ENCODE results near the gene ORMDL1.

The ORMDL1 gene, protein sequence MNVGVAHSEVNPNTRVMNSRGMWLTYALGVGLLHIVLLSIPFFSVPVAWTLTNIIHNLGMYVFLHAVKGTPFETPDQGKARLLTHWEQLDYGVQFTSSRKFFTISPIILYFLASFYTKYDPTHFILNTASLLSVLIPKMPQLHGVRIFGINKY

GRCh38 chr2:189783927-189784867 lies at the start of gene ORMDL1, which contains the start of gene PMS1:
ORMDL1 (minus strand) TSS chr2:189784339; CDS start chr2:189782595, 1,744 bp downstream.
PMS1 (plus strand) TSS chr2:189784450; CDS start chr2:189791810, 7,360 bp downstream.
- H3K27ac ChIP-seq, result peak within 1 kb of the TSS; percentile 86
- DNase-seq (ENCODE audit: low read depth, low spot score), result peak; percentile 81

- no peak overlapping the region for H3K27ac ChIP-seq
- DNase-seq (ENCODE audit: low read depth, low spot score), result no peak
Observed at GRCh38 chr2:189830510-189830909, 46.4 kb upstream of the ORMDL1 start.

- DNase-seq (ENCODE audit: low read depth, low spot score), result no peak
Observed at GRCh38 chr2:189829102-189829833, 45.1 kb upstream of the ORMDL1 start.

GRCh38 chr2:189826039-189826438 lies 41.9 kb upstream of the ORMDL1 start:
- no peak overlapping the region for H3K27ac ChIP-seq
- DNase-seq (ENCODE audit: low read depth, low spot score), result no peak

More at GRCh38 chr2:189829102-189829833, 45.1 kb upstream of the ORMDL1 start:
- no peak overlapping the region for H3K27ac ChIP-seq

DNA sequence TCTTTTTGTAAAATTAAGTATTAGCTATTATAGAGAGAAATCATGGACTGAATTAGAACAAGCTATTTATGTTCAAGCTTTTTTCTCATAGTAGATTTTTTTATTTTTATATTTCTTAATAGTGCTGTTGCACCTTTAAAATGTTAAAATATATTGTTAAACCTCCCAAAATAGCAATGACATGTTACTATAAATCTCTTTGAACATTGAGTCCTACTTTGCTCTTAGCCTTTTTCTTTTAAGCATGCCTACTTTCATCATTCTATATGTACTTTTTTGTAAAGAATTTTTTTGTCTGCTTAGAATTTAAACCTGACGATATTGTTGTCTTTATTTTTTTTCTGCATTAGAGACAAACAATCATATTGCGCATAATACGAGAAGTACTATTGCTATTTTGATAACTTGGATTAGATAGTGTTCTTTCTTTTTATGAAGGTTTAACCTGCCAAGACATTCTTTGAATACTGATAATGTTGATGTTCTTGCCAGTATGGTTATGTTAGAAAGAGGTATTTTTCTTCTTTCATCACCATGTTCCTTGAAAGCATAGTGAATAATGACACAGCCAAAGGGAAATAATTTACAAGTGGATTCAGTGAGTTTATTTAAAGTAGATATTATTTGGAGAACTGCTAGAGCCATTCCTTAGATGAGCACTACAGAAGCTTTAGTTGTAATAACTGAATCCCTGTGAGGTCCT lies 40.7 kb upstream of the ORMDL1 start:
- no peak overlapping the region for H3K27ac ChIP-seq
- DNase-seq (ENCODE audit: low read depth, low spot score), result no peak

DNA sequence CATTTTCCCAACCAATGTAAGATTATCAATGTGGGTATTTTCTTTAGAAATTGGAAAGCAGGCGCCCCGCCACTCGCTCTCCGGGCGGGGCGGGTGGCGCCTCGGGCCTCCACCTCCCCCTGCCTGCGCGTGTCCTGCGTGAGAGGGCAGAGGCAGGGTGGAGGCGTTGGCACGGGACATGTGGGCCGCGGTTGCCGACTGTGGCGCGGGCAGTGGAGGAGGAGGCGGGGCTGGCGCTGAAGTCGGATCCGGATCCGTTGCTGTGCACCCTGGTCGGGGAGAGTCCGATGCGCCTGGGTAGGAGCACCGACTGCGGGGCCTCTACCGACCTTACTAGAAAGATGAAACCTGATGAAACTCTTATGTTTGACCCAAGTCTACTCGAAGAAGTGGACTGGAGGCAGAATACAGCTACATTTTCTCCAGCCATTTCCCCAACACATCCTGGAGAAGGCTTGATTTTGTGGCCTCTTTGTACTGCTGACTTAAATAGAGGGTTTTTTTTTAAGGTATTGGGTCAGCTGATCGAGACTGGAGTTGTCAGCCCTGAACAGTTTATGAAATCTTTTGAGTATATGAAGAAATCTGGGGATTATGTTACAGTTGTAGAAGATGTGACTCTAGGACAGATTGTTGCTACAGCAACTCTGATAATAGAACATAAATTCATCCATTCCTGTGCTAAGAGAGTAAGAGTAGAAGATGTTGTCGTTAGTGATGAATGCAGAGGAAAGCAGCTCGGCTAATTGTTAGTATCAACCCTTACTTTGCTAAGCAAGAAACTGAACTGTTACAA lies 38.0 kb upstream of the ORMDL1 start:
- no peak overlapping the region for H3K27ac ChIP-seq
- no peak for DNase-seq (ENCODE audit: low read depth, low spot score)

DNA sequence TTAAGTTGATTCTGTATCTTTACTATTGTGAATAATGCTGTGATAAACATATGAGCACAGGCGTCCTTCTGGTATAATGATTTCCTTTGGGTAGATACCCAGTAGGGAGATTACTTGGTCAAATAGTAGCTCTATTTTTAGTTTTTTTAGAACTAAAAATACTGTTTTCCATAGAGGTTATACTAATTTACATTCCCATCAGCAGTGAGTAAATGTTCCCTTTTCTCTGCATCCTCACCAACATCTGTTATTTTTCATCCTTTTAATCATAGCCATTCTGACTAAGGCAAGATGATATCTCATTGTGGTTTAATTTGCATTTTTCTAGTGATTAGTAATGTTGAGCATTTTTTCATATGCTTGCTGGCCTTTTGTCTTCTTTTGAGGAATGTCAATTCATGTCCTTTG lies 35.2 kb upstream of the ORMDL1 start:
- DNase-seq (ENCODE audit: low read depth, low spot score), result no peak
- no peak overlapping the region for H3K27ac ChIP-seq

DNA sequence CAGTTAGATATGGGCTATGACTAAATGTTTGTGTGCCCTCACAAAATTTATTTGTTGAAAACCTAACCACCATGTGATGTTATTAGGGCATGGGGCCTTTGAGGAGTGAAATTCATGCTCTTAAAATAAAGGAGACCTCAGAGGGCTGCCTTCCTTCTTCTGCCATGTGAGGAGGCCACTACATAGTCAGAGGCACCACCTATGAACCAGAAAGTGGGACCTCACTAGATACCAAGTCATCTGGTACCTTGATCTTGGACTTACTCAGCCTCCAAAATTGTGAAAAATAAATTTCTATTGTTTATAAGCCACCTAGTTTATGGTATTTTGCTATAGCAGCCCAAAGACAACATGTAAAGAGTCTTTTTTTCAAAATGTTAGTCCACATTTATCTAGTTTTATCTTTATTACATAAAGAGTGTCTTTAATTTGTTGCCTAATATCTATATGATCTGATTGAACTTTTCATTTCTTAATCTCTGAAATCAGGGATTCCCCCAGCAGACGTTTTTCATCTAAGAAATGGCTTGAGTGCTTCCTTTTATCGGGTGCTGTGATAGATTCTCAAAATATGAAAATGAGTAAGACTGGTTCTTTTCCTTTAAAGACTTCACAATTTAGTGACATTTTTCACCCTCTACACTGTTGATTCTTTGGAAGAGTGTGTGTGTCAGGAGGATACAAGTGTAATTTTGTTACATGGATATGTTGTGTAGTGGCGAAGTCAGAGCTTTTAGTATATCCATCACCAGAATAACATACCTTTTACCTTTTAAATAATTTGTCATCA lies 34.3 kb upstream of the ORMDL1 start:
- no peak for DNase-seq (ENCODE audit: low read depth, low spot score)
- H3K27ac ChIP-seq, result no peak overlapping the region

DNA sequence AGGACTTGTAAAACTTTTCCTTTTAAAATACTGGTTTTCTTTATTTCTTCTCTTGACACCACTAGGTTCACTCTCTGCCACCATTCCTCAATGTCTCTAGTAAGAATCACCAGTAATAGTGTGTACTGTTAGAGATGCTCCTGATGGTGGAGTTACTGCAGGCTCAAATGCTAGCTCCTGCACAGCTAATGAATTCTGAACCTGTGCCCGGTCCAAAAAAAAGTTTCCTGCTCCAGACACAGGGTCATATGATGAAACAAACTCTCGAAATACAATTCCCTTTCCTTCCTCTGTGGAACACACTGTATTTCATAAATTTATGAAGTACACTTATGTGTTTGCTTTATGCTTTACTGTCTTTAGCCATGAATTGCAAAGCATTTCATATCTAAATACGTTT lies 19.3 kb upstream of the ORMDL1 start:
- no peak overlapping the region for H3K27ac ChIP-seq
- DNase-seq (ENCODE audit: low read depth, low spot score), result no peak

- no peak for DNase-seq (ENCODE audit: low read depth, low spot score)
- H3K27ac ChIP-seq, result no peak overlapping the region
Observed at GRCh38 chr2:189802396-189802912, 18.3 kb upstream of the ORMDL1 start.

GRCh38 chr2:189799531-189799930 lies 15.4 kb upstream of the ORMDL1 start:
- no peak overlapping the region for H3K27ac ChIP-seq
- DNase-seq (ENCODE audit: low read depth, low spot score), result no peak

- no peak overlapping the region for H3K27ac ChIP-seq
- DNase-seq (ENCODE audit: low read depth, low spot score), result no peak
Observed at GRCh38 chr2:189799030-189799331, 14.8 kb upstream of the ORMDL1 start.

GRCh38 chr2:189798312-189799029 lies 14.3 kb upstream of the ORMDL1 start:
- DNase-seq (ENCODE audit: low read depth, low spot score), result no peak
- H3K27ac ChIP-seq, result no peak overlapping the region

- DNase-seq (ENCODE audit: low read depth, low spot score), result no peak
- H3K27ac ChIP-seq, result no peak overlapping the region
Observed at GRCh38 chr2:189797902-189798301, 13.8 kb upstream of the ORMDL1 start.

GRCh38 chr2:189794310-189794709 lies 10.2 kb upstream of the ORMDL1 start:
- H3K27ac ChIP-seq, result no peak overlapping the region
- DNase-seq (ENCODE audit: low read depth, low spot score), result no peak

DNA sequence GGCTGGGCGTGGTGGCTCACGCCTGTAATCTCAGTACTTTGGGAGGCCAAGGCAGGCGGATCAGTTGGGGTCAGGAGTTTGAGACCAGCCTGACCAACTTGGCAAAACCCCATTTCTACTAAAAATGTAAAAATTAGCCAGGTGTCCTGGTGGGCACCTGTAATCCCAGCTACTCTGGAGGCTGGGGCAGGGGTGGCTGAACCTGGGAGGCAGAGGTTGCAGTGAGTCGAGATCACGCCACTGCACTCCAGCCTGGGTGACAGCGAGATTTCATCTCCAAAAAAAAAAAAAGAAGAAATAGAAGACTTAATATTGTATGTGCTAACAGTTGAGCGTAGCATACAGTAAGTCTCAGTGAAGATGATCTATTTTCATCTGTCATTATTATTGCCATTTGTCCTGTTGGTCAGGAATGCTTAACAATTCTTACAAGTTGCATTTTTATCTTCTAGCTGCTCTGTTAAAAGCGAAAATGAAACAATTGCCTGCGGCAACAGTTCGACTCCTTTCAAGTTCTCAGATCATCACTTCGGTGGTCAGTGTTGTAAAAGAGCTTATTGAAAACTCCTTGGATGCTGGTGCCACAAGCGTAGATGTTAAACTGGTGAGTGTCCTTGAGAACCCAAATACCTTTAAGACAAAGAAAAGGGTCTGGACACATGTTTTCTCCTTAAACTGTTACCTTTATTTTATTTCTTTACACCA lies 7.4 kb upstream of the ORMDL1 start:
- no peak for DNase-seq (ENCODE audit: low read depth, low spot score)
- H3K27ac ChIP-seq, result no peak overlapping the region

GRCh38 chr2:189783451-189783926 lies 650 bp downstream of the ORMDL1 start:
- peak overlapping the region; percentile 86 for H3K27ac ChIP-seq
- no peak for DNase-seq (ENCODE audit: low read depth, low spot score)

Data from epithelial cell of prostate (primary cell).